RWPE1 (cell line): Measurements from ENCODE around the gene GPD1.

Experiments
- CTCF ChIA-PET: fragments of 350-600 bp; sonication (Branson Sonifier 250); formaldehyde crosslinking; extraction: SDS; loops from one replicate; lab custom pipeline; 2021; lab: Yijun Ruan, JAX
- POLR2A ChIA-PET: fragments of 400-600 bp; formaldehyde crosslinking; extraction: SDS; loops from one replicate; lab custom pipeline; 2020; ENCODE audit warnings: antibody characterized with exemption; ENCODE audit not compliant: low non-redundant PET; lab: Yijun Ruan, JAX
- DNase-seq: peaks from one replicate; pipeline ENCODE4 v3.0.0; 2012; ENCODE audit warnings: low spot score
- H3K27ac ChIP-seq: fragments of 450-650 bp; 2 replicates; pipeline ENCODE4 v1.5.1; 2017
- CTCF ChIP-seq: fragments of 450-650 bp; conservative IDR thresholded peaks from 2 replicates; pipeline ENCODE4 v1.5.1; 2017; ENCODE audit warnings: low read depth, mild to moderate bottlenecking

GPD1 gene

DNA sequence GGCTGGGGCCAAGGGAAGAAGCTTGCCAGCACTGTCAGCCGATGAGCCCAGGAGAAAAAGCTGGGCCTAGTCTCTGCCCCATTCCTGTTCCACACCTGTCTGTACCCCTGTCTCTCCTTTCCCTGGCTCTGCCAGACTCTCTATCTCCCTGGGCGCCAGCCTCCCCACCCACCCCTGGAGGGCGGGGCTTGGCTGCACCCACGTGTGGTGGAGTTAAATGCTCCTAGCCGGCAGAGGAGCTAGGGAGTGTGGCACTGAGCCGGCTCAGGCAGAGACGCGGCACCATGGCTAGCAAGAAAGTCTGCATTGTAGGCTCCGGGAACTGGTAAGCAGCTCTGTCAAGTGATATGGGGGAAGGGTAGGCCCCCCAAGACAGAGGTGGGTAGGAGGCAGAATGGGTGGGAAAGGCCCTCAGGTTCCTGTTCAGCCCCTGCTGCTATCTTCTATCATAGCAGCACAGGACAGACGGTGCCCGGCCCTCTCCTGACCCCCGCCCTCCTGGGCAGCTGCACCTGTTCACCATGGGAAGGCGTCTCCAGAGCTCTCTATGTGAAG is at the start of gene GPD1:
Gene GPD1 (plus strand): TSS at position 242 of the 555 bp plus-strand sequence. CDS start 43 bp downstream, at position 285.
- peak; percentile 69 for DNase-seq
- no peak for TF ChIP-seq CTCF
- POLR2A ChIA-PET, result interaction anchor here (0.5 to 0.6 kb wide), 3 partner anchors 10 to 710 kb away, joined by 3 to 8 read pairs (median 3); no protein-coding TSS in a partner anchor
- H3K27ac ChIP-seq, result peak within 1 kb of the TSS; percentile 15; the same call in 1 of the 2 replicates
- CTCF ChIA-PET, result interaction anchor here (0.7 to 5.0 kb wide), 3 partner anchors 7 to 542 kb away, joined by 3 to 27 read pairs (median 4); partner anchors contain the start of gene COX14

DNA sequence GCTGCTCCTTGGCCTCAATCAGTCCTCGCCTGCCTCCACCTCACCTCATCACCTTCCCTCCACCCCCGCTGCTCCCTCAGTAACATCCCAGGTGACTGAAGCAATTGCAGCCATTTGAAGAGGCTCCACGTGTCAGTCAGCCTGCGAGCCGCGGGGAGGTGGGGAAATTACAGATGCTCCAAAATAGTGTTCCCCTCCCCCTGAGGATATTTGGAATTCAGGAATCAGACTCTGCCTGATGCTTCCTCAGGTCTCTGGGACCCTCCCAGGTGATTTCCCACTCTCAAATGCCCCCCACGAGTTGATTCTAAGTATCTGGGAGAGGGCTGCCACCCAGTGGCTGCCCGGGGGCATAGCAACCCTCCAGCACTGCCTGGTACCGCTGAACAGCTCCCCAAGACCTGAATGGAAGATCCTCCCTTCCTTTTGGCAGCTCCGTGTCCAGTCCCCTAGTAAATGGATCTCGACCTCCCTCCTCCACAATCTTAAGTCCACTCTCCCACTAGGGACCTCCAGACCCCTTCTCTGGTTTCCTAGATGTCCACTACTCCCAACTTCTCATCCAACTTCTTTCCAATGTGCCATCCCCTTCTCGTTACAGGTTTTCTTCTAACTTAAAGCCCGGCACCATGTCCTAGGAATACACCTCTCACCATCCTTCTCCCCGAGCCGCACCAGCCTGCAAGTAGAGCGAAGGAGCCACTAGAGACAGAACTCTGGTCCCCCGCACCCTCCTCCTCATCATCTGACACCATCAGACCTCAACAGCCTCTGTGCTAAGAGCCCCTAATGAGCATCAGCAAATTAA is 47.8 kb upstream of the GPD1 start:
- H3K27ac ChIP-seq, result peak overlapping the region; percentile 15; the same call in 1 of the 2 replicates
- POLR2A ChIA-PET, result no interaction called here
- CTCF ChIA-PET, result interaction anchor here (0.6 to 3.2 kb wide), 17 partner anchors 9 to 922 kb away, joined by 3 to 12 read pairs (median 4); no protein-coding TSS in a partner anchor
- TF ChIP-seq CTCF, result peak; percentile 96
- DNase-seq, result peak; percentile 79

DNA sequence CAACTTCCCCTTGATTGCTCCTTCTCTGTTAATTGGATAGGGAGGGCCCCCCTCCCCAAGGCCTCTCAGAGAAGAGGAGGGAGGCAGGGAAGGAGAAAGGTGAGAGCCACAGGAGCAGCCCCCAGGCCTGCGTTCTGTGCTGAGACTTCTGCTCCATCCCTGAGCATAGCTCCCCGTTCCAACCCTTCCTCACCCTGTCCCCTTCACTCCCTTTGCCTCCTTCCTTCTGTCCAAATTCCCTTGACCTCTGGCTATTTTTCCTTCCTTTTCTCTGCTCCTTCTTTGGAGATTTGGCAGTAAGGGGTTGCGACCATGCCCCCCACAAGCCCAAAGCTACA is 47.2 kb upstream of the GPD1 start:
- CTCF ChIA-PET, result interaction anchor here (0.6 to 3.2 kb wide), 18 partner anchors 8 to 472 kb away, joined by 3 to 12 read pairs (median 4); no protein-coding TSS in a partner anchor
- POLR2A ChIA-PET, result no interaction called here
- H3K27ac ChIP-seq, result peak overlapping the region; percentile 15; the same call in 1 of the 2 replicates
- no peak for TF ChIP-seq CTCF
- DNase-seq, result no peak

GRCh38 chr12:50057000-50057841 is 46.6 kb upstream of the GPD1 start, which contains the start of gene ASIC1:
Gene ASIC1, plus strand, starts transcription at chr12:50057596. Its CDS starts 1,171 bp downstream, at chr12:50058767.
- ChIA-PET CTCF (interaction anchor here (0.5 to 3.2 kb wide), 9 partner anchors 13 to 222 kb away, joined by 3 to 9 read pairs (median 4); no protein-coding TSS in a partner anchor), POLR2A (no interaction called here)
- DNase-seq, result peak; percentile 68
- H3K27ac ChIP-seq, result peak within 1 kb of the TSS; percentile 60
- no peak for TF ChIP-seq CTCF

DNA sequence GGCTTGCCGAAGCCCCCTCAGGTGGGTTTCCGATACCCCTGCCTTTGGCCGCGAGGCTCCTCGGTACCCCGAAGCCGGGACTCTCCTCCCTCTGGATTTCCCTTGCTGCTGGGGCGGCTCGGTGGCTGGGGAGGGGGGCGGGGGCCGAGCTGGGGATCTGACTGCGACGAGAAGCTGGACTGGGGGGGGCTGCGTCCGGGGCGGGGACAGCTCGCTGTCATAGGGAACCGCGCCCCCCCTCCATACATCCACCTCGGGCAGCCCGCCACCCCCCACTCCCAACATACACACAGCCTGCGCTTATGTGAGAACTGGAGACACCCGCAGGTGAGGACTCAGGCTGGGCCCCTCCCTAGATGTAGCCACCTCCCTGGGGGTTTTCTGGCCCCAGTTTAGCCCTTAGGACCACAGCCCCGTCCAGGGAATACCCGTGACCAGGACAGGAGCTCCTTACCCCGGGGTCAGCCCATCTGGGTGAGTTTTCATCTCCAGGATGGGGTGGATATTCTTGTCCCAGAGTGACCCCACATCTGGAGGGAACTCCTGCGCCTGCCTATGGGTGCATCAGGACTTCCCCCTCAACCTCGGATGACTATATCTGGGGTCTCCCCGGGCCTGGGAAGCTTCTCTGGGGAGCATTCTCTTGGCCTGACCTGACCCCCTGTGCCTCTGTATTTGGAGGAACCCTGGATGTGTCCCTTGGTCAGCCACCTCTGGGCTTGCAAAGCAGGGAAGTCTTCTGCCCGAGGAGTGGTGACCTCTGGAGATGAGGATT is 45.7 kb upstream of the GPD1 start:
- POLR2A ChIA-PET, result no interaction called here
- peak overlapping the region; percentile 60 for H3K27ac ChIP-seq
- no peak for DNase-seq
- no peak for TF ChIP-seq CTCF
- CTCF ChIA-PET, result interaction anchor here (0.6 to 4.0 kb wide), 4 partner anchors 12 to 1071 kb away, joined by 4 to 18 read pairs (median 10); no protein-coding TSS in a partner anchor
